PC-3 (cell line): Measurements from ENCODE around the gene TMPRSS7. TPM values are rescaled to one million over a fixed set of nuclear protein-coding genes. Genes with fewer than 3 reads are reported as not detected.
A peak's percentile ranks its signal among the peaks of the same experiment; 100 is the strongest.

ENCODE experiments used
- ATAC-seq: fragments of 200-7000 bp; cut with Tn5 transposase; 2 replicates; pipeline ENCODE4 v1.9.1; 2020; ENCODE audit warnings: mild to moderate bottlenecking, moderate library complexity
- BruUV-seq: library from RNA; stranded (reverse); fragments of 400-500 nt; replicated peaks from 2 replicates; lab custom pipeline; 2021; lab: Mats Ljungman, UMichigan
- CTCF ChIA-PET: fragments of 300-600 bp; sonication (Branson Sonifier 250); formaldehyde crosslinking; loops from one replicate; lab custom pipeline; 2022; ENCODE audit warnings: antibody characterized with exemption; lab: Charles Lee
- POLR2A ChIA-PET: fragments of 300-600 bp; sonication (Branson Sonifier 250); formaldehyde crosslinking; loops from one replicate; lab custom pipeline; 2022; ENCODE audit warnings: antibody characterized with exemption; ENCODE audit not compliant: unreplicated experiment; lab: Charles Lee
- DNase-seq: peaks from one replicate; pipeline ENCODE4 v3.0.0-alpha.2; 2015
- H2AFZ ChIP-seq: fragments of 300-600 bp; sonication (generic); 2 replicates; pipeline ENCODE4 v1.6.0; 2016; ENCODE audit warnings: antibody characterized with exemption, low read length
- H3F3A ChIP-seq: fragments of 300-600 bp; sonication (generic); one replicate; pipeline ENCODE4 v1.6.0; 2017; ENCODE audit warnings: antibody characterized with exemption, low read length, control low read depth, mild to moderate bottlenecking; ENCODE audit not compliant: unreplicated experiment
- H3K27ac ChIP-seq: fragments of 300-600 bp; sonication (generic); 2 replicates; pipeline ENCODE4 v1.5.1; 2016; ENCODE audit warnings: mild to moderate bottlenecking, low read length
- H3K27me3 ChIP-seq: fragments of 300-600 bp; sonication (generic); 2 replicates; pipeline ENCODE4 v1.6.1; 2016; ENCODE audit warnings: low read length, mixed read lengths
- H3K36me3 ChIP-seq: fragments of 300-600 bp; sonication (generic); 2 replicates; pipeline ENCODE4 v1.6.1; 2016; ENCODE audit warnings: low read depth, mixed run types, low read length, mixed read lengths
- H3K4me1 ChIP-seq: fragments of 300-600 bp; sonication (generic); 2 replicates; pipeline ENCODE4 v1.5.1; 2016; ENCODE audit warnings: low read length; ENCODE audit not compliant: insufficient read depth
- H3K4me2 ChIP-seq: fragments of 300-600 bp; sonication (generic); 2 replicates; pipeline ENCODE4 v1.6.0; 2016; ENCODE audit warnings: low read length
- H3K4me3 ChIP-seq: fragments of 300-600 bp; sonication (generic); 2 replicates; pipeline ENCODE4 v1.5.1; 2016; ENCODE audit warnings: mild to moderate bottlenecking, low read length, mixed read lengths
- H3K79me2 ChIP-seq: fragments of 300-600 bp; sonication (generic); 2 replicates; pipeline ENCODE4 v1.6.1; 2017; ENCODE audit warnings: low read length, mixed read lengths
- H3K9ac ChIP-seq: fragments of 300-600 bp; sonication (generic); 2 replicates; pipeline ENCODE4 v1.6.0; 2016; ENCODE audit warnings: mild to moderate bottlenecking, low read length
- H3K9me2 ChIP-seq: fragments of 300-600 bp; sonication (generic); replicated peaks from 2 replicates; pipeline ENCODE4 v1.6.1; 2016; ENCODE audit warnings: mixed run types, low read length, mixed read lengths
- H3K9me3 ChIP-seq: fragments of 300-600 bp; sonication (generic); 2 replicates; pipeline ENCODE4 v1.6.1; 2016; ENCODE audit warnings: low read length, mixed read lengths
- H4K20me1 ChIP-seq: fragments of 300-600 bp; sonication (generic); 2 replicates; pipeline ENCODE4 v1.6.1; 2016; ENCODE audit warnings: low read length, mixed read lengths
- EZH2 ChIP-seq: fragments of 300-600 bp; sonication (generic); IDR thresholded peaks from one replicate; pipeline ENCODE4 v1.6.1; 2017; ENCODE audit warnings: antibody characterized with exemption, mild to moderate bottlenecking, low read length; ENCODE audit not compliant: unreplicated experiment
- EZH2phosphoT487 ChIP-seq: fragments of 300-600 bp; sonication (generic); IDR thresholded peaks from 2 replicates; pipeline ENCODE4 v1.6.1; 2018; ENCODE audit warnings: mild to moderate bottlenecking, antibody characterized with exemption, low read length, borderline replicate concordance
- intact Hi-C: fragments of 100-400 bp; cut with micrococcal nuclease; formaldehyde crosslinking; loops from 2 replicates; pipeline ENCODE4 v1.9.0; 2023
- total RNA-seq: library from RNA; depleted of rRNA; stranded (reverse); fragments of >200 nt; gene quantifications from 2 replicates; pipeline ENCODE4 v1.2.3, GENCODE V29; 2014
- TF ChIP-seq, protein P1 (sequence below): fragments of 300-600 bp; sonication (generic); conservative IDR thresholded peaks from 2 replicates; pipeline ENCODE4 v1.5.1; 2017; ENCODE audit warnings: antibody characterized with exemption, low read depth, mild to moderate bottlenecking, low read length

TMPRSS7 gene
- total RNA-seq, 1 experiment from 2014 or later = 0.33 TPM

DNA sequence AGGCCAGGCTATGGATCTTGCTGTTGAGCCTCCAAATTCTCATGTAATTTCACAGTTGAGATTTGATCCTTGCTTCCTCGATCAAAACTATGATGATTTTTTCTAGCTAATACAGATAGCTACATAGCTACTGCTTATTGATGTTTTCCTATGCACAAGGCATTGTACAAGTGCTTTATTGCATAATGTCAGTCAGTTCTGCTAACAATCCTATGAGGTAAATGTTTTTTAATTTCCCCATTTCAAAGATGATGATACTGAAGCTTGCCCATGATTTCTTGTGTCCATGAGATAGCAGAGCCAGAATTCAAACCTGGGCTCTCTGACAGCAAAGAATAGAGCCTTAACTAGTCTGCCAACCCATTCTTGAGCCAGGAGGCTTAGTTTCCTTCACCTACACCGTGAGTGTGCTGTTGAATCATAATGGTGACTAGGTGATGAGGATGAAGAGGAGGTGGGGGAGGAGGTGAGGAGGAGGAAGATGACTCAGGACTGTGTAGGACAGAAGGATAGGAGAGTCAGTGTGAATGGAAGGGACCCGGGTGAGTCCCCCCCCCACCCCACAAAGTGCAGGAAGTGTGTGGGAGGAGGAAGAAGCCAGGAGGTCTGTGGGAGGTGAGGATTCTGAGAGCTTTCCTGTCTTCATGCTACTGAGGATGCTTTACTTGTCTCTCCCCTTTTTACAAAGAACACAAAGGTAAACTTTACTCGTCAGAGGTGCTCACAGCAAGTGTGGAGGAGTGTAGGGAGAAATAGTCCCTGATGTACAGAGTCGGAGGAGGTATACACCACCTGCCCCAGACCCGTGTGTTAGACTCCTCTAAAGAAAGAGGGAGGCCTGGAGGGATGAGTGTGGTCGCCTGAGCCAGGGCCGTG, 32.2 kb upstream of the TMPRSS7 start:
- no peaks in the 10 kb centered on the region for H3K27me3 ChIP-seq
- H3K9me2 ChIP-seq = no peaks in the 10 kb centered on the region
- no peaks in the 10 kb centered on the region for H3K79me2 ChIP-seq
- H3K36me3 ChIP-seq = no peaks in the 10 kb centered on the region
- H3F3A ChIP-seq = peaks cover 4% of the 10 kb centered on the region
- CTCF ChIA-PET = interaction anchor here (0.7 kb wide), 1 partner anchor 265 kb away, joined by 3 read pairs; no protein-coding TSS in a partner anchor
- no TSS peak for BruUV-seq
- no peak overlapping the region for H3K4me3 ChIP-seq
- peak; percentile 91 for DNase-seq
- H4K20me1 ChIP-seq = no peaks in the 10 kb centered on the region
- TF ChIP-seq EZH2 (no peak), EZH2phosphoT487 (no peak)
- TF ChIP-seq, protein P1, sequence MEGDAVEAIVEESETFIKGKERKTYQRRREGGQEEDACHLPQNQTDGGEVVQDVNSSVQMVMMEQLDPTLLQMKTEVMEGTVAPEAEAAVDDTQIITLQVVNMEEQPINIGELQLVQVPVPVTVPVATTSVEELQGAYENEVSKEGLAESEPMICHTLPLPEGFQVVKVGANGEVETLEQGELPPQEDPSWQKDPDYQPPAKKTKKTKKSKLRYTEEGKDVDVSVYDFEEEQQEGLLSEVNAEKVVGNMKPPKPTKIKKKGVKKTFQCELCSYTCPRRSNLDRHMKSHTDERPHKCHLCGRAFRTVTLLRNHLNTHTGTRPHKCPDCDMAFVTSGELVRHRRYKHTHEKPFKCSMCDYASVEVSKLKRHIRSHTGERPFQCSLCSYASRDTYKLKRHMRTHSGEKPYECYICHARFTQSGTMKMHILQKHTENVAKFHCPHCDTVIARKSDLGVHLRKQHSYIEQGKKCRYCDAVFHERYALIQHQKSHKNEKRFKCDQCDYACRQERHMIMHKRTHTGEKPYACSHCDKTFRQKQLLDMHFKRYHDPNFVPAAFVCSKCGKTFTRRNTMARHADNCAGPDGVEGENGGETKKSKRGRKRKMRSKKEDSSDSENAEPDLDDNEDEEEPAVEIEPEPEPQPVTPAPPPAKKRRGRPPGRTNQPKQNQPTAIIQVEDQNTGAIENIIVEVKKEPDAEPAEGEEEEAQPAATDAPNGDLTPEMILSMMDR = no peak
- H3K4me2 ChIP-seq = peak overlapping the region; percentile 41
- peak; percentile 68 for ATAC-seq
- intact Hi-C loops = no loop called here
- peaks cover 46% of the 10 kb centered on the region for H3K4me1 ChIP-seq
- H3K9me3 ChIP-seq = no peaks in the 10 kb centered on the region
- peak overlapping the region; percentile 66 for H3K27ac ChIP-seq
- POLR2A ChIA-PET = no interaction called here
- H3K9ac ChIP-seq = no peak overlapping the region; the same call in 1 of the 2 replicates
- no peak overlapping the region for H2AFZ ChIP-seq

- CTCF ChIA-PET = interaction anchor here (1.1 kb wide), 1 partner anchor 10 kb away, joined by 4 read pairs; no protein-coding TSS in a partner anchor
- H3K9me2 ChIP-seq = no peaks in the 10 kb centered on the region
- no peaks in the 10 kb centered on the region for H3K36me3 ChIP-seq
- ATAC-seq = no peak
- POLR2A ChIA-PET = no interaction called here
- peaks cover 52% of the 10 kb centered on the region for H3K4me1 ChIP-seq
- DNase-seq = no peak
- peaks cover 4% of the 10 kb centered on the region for H3F3A ChIP-seq
- H4K20me1 ChIP-seq = no peaks in the 10 kb centered on the region
- BruUV-seq = no TSS peak
- no peak for TF ChIP-seq EZH2phosphoT487
- TF ChIP-seq EZH2 = no peak
- TF ChIP-seq, protein P1 = no peak
- H3K79me2 ChIP-seq = no peaks in the 10 kb centered on the region
- no peaks in the 10 kb centered on the region for H3K9me3 ChIP-seq
- H2AFZ ChIP-seq = no peak overlapping the region
- no peak overlapping the region for H3K4me2 ChIP-seq
- H3K27me3 ChIP-seq = no peaks in the 10 kb centered on the region
- H3K27ac ChIP-seq = peak overlapping the region; percentile 66; the same call in 1 of the 2 replicates
- no peak overlapping the region for H3K4me3 ChIP-seq
- H3K9ac ChIP-seq = no peak overlapping the region
- intact Hi-C loops = no loop called here
Observed at GRCh38 chr3:112003321-112004080, 31.0 kb upstream of the TMPRSS7 start.
